Activated naive CD4-positive, alpha-beta T cell treated with Interleukin-2 at 50 U/mL for 16 hours (primary cell): Measurements from ENCODE around the gene DPYSL4.

Source experiments
- DNase-seq: peaks from one replicate; pipeline ENCODE4 v3.0.0-alpha.2; 2020

Gene DPYSL4

GRCh38 chr10:132186488-132187429 lies at the start of gene DPYSL4:
TSS of gene DPYSL4 (plus strand) at chr10:132186948. CDS start at chr10:132187064, 116 bp downstream.
- DNase-seq, result no peak

GRCh38 chr10:132137111-132138072 lies 49.4 kb upstream of the DPYSL4 start:
- DNase-seq, result no peak

- DNase-seq, result no peak
Measured at GRCh38 chr10:132138133-132138532, 48.6 kb upstream of the DPYSL4 start.

GRCh38 chr10:132138596-132138995 lies 48.2 kb upstream of the DPYSL4 start:
- DNase-seq, result no peak

GRCh38 chr10:132139526-132139925 lies 47.2 kb upstream of the DPYSL4 start:
- DNase-seq, result no peak

- no peak for DNase-seq
Measured at GRCh38 chr10:132140167-132140925, 46.4 kb upstream of the DPYSL4 start.

- DNase-seq, result no peak
Measured at GRCh38 chr10:132141076-132141475, 45.7 kb upstream of the DPYSL4 start.

GRCh38 chr10:132141526-132142395 lies 45.0 kb upstream of the DPYSL4 start:
- DNase-seq, result no peak

GRCh38 chr10:132142396-132143161 lies 44.2 kb upstream of the DPYSL4 start:
- peak; percentile 44 for DNase-seq

GRCh38 chr10:132143162-132143561 lies 43.6 kb upstream of the DPYSL4 start:
- DNase-seq, result no peak

- DNase-seq, result no peak
Measured at GRCh38 chr10:132144086-132144485, 42.7 kb upstream of the DPYSL4 start.

GRCh38 chr10:132145002-132145401 lies 41.7 kb upstream of the DPYSL4 start:
- DNase-seq, result no peak

GRCh38 chr10:132145521-132146185 lies 41.1 kb upstream of the DPYSL4 start:
- DNase-seq, result no peak

- no peak for DNase-seq
Measured at GRCh38 chr10:132146271-132146671, 40.5 kb upstream of the DPYSL4 start.

- DNase-seq, result no peak
Measured at GRCh38 chr10:132146941-132147915, 39.5 kb upstream of the DPYSL4 start.

- no peak for DNase-seq
Measured at GRCh38 chr10:132148261-132149251, 38.2 kb upstream of the DPYSL4 start.

GRCh38 chr10:132149271-132149670 lies 37.5 kb upstream of the DPYSL4 start:
- DNase-seq, result no peak

- DNase-seq, result no peak
Measured at GRCh38 chr10:132149917-132150316, 36.8 kb upstream of the DPYSL4 start.
